Activated CD8-positive, alpha-beta memory T cell treated with anti-CD3 and anti-CD28 coated beads, Interleukin-2, amount 50 U/mL, for 1 hour (primary cell): ENCODE results near the gene TP53I3.
A peak's percentile ranks its signal among the peaks of the same experiment; 100 is the strongest.
"Not testable (repeated sequence)": the region's sequence is repeated elsewhere in the genome, so short reads cannot be mapped to it uniquely, and the experiment has no call there.

Experiments
- DNase-seq: peaks from one replicate; pipeline ENCODE4 v3.0.0-alpha.2; 2020; ENCODE audit errors: extremely low read depth

Gene TP53I3

GRCh38 chr2:24052951-24053350 is 31.7 kb downstream of the TP53I3 start:
- no peak for DNase-seq

DNA sequence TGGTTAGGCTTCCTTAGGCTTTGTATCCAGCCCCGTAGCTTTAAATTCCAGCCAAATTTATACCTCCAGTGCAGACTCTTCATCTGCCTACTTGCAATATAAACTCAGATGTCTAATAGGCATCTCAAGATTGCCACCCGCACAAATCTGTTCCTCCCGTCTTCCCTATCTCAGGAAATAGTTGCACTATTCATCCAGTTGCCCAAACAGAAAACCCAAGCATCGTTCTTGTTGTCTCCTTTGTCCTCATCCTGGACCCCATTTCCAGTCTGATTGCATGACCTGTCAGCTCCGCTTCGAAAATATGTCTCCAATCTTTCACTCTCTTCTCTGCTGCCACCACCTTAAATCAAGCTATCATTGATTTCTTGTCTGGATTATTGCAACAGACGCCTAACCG is 32.8 kb downstream of the TP53I3 start:
- no peak for DNase-seq

DNA sequence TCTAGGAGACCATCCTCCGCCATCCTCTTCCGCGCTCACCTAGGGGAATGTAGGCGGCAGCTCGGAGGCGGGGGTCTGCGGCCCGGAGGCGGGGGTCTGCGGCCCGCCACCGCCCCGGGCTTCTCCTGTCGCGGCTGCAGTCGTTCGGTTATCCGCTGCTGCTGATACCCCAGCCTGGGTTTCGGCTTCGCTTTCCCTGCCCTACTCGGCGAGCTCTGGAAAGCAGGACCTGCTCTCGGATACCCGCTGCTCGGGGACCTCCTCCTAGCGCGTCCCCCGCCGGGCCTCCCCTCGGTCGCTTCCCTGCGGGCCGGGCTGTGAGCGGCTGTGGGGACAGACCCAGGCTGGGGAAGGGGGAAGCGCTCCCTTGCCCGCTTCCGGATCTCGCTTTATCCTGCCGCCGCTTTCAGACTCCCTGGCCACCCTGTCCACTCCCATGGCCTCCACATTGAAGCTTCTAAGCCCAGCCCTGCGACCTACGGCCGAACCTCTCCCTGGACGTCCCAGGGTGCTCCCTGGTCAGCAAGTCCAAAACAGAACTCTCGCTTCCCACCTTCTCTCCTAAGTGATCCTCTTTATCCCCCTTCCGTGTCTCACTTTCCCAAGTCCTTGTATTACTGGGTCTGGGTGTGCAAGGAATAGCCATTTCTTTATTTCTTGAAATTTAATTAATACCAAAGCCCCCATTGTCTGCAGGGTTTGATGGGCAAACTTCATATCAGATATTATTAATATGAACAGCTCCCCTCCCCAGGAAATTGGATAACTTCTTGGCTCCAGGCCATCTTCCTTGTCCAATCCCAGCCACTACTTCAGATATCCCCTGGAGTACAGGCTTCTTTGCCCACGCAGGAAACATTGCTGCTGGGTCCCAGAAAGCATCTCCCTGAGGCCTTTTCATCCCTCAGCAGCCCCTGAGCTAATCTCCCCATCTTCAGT is 34.3 kb downstream of the TP53I3 start:
- DNase-seq = no peak

DNA sequence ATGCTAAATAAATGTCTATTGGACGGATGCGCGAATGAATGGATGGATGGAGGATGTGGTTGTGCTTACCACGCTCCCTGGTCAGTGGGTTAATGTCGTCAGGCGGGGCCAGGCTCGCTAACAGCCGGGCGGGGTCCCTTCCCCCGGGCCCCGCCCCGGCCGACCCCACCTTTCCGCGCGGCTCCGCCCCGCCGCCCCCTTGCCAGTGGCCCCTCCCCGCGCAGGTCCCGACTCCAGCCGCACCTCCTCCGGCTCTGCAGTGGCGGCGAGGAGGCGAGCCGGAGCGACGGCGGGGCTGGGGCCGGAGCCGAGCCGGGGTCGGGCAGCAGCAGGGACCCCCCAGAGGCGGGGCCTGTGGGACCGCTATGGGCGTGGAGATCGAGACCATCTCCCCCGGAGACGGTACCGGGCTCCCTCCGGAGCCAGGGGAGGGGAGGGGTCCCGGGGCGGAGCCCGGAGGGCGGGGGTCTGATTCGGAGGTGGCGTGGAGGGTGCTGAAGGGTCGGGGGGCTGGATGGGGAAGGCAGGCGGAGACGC is 35.1 kb downstream of the TP53I3 start, which contains the start of gene FKBP1B:
Gene FKBP1B (plus strand): TSS at position 257 of the 537 bp plus-strand sequence. CDS start 109 bp downstream, at position 366.
- DNase-seq = no peak

- DNase-seq = no peak
Observed at GRCh38 chr2:24048769-24049484, 35.7 kb downstream of the TP53I3 start.

- DNase-seq = no peak
Observed at GRCh38 chr2:24047703-24048033, 37.0 kb downstream of the TP53I3 start.

GRCh38 chr2:24046930-24047702 is 37.5 kb downstream of the TP53I3 start, which contains the start of gene WDCP:
WDCP (minus strand) TSS chr2:24047391; CDS start chr2:24039494, 7,897 bp downstream.
- peak; percentile 92 for DNase-seq

DNA sequence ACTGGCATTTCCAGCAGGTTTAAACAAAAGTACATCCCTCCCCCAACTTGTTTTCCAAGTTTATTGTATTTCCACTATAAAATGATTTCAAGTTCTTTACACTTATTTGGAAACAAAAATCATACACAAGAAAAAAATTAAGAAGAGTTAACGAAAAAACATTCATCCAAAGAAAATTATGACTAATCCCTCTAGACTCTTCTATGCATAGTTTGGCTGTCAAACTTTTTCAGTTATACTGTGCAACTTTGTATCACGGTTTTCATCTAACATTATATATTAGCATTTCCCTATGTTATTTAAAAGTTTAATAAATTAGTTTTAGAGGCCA is 38.1 kb downstream of the TP53I3 start:
- DNase-seq = no peak

DNA sequence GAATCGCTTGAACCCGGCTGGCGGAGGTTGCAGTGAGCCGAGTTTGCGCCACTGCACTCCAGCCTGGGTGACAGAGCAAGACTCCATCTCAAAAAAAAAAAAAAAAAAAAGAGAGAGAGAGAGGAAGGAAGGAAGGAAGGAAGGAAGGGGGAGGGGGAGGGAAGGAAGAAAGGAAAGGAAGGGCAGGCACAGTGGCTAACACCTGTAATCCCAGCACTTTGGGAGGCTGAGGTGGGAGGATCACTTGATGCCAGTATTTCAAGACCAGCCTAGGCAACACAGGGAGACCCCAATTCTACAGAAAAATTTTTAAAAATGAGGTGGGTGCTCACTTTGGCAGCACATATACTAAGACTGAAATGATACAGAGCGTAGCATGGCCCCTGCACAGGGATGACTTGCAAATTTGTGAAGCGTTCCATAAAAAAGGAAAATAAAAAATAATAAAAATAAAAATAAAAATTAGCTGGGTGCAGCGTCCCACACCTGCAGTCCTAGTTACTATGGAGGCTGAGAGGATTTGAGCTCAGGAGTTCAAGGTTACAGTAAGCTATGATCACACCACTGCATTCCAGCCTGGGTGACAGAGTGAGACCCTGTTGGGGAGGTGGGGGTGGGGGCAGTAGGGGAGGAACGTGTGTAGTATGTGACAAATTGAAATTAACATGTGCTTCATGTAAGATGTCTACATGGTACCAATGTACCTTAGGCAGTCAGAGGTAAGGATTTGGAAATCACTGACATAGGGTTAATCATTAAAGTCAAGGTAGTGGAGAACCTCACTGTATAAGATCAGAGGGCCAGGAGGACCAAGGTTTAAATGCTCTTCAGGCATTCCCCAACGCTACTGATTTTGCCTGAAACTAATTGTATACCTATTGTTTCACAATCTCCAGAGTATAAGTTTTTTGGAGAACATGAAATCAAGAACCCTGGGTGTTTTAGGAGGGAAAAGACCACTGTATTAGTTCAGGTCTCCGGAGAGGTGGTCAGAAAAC is 38.8 kb downstream of the TP53I3 start:
- DNase-seq = no peak

GRCh38 chr2:24043133-24043532 is 41.5 kb downstream of the TP53I3 start:
- DNase-seq = not testable (repeated sequence)

- no peak for DNase-seq
Observed at GRCh38 chr2:24040511-24040910, 44.1 kb downstream of the TP53I3 start.

DNA sequence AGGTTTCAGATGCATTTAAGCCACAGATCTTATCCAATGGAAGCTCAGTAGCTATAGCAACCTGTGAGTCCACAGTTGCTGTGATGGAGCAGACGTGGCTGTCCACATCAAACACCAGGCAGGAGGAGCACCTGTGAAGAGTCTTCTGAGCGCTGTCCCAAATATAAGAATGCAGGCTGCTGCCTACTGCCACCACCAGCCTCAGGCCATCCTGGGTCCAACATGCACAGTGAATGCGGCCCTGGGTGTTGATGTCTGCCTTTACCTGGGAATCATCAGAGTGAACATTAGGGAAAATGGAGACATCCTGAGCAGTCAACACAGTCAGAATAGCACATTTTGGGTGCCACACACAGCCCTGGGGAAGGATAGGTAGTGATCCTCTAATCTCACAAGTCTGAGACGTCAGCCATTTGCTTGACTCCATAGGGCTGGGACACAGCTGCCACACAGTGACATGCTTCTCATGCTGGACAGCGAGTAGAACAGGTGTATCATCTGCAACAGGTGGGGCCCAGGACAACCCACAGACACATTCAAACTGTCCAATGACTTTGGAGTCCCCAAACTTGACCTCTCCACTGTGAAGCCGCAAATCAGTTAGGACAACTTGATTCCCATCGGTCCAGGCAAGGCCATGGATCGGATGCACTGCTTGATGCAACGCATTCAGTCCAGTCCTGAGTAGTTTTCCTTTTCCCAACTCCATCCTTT is 45.7 kb downstream of the TP53I3 start:
- DNase-seq = no peak
